Frontal cortex (tissue), 4 donors: Measurements from ENCODE around the gene HNRNPL. TPM values are rescaled to one million over a fixed set of nuclear protein-coding genes. Genes with fewer than 3 reads are reported as not detected.
"Not testable (repeated sequence)": the region's sequence is repeated elsewhere in the genome, so short reads cannot be mapped to it uniquely, and the experiment has no call there.

Source experiments
- DNase-seq, 2 donors: peaks; one replicate each; pipeline ENCODE4 v3.0.0; 2012; ENCODE audit warnings: low spot score in 2 of 2
- FAIRE-seq: peaks from 2 replicates; lab custom pipeline; 2012; peaks lifted over from hg19 to GRCh38; lab: Jason Lieb, UNC
- total RNA-seq: library from RNA; depleted of rRNA; stranded (reverse); fragments of >200 nt; gene quantifications from one replicate; pipeline ENCODE4 v1.2.3, GENCODE V29; 2014
- donor health status: control.
- donor health status: control.
- donor health status: control.

The HNRNPL gene
- total RNA-seq, 1 donor from 2014 or later, result 372 TPM

DNA sequence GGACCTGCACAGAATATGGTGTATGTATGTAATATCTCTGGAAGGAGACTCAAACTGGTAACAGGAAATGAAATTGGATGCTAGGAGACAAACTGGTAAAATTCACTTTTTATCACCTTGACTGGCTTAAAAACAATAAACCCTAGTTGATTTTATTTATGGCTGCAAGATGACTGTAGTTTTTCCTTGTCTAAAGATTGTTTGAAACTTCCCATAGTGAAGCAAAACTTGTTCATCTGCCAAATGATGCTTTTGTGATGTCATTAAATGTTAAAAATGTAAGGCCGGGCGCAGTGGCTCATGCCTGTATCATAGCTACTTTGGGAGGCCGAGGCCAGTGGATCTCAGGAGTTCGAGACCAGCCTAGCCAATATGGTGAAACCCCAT is 15.7 kb downstream of the HNRNPL start:
- DNase-seq, result no peak
- no peak for FAIRE-seq

- no peak for DNase-seq
- FAIRE-seq, result no peak
Measured at GRCh38 chr19:38833092-38833425, 16.7 kb downstream of the HNRNPL start.

- no peak for DNase-seq
- no peak for FAIRE-seq
Measured at GRCh38 chr19:38831142-38831605, 18.6 kb downstream of the HNRNPL start.

- FAIRE-seq, result no peak
- no peak for DNase-seq
Measured at GRCh38 chr19:38830039-38830733, 19.6 kb downstream of the HNRNPL start.

DNA sequence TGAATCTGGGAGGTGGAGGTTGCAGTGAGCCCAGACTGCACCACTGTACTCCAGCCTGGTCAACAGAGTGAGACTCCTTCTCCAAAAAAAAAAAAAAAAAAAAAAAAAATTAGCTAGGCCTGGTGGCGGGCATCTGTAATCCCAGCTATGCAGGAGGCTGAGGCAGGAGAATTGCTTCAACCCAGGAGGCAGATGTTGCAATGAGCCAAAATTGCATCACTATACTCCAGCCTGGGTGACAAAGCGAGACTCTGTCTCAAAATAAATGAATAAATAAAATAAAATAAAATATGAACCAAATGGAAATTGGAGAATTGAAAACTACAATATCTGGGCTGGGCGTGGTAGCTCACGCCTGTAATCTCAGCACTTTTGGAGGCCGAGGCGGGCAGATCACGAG is 20.6 kb downstream of the HNRNPL start:
- not testable (repeated sequence) for DNase-seq, FAIRE-seq

DNA sequence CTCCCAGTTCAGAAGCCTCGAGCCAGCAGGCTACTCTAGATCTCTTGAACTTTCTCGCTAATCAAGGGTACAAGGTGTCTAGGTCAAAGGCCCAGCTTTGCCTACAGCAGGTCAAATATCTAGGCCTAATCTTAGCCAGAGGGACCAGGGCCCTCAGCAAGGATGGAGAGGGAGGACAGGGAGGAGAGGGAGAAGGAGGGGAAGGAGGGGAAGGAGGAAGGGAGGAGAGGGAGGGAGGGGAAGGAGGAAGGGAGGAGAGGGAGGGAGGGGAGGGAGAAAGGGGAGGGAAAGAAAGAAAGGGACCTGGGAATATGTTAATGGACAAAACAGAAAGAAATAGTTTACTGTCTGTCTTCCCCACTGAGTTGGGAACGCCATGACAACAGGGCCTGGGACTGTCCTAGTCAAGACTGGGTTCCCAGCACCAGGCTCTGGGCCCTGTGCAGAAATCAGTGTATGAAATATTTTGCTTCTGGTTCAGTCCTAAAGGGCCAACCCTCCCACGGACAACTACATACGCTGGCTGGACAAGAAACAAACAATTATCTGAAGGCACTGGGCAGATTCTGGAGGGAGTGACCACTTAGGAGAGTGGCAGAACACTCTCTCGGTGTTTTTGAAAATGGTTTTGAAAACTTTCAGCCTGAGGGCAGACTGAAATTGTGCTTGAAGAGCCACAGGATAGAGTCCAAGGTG is 22.8 kb downstream of the HNRNPL start:
- FAIRE-seq, result no peak

GRCh38 chr19:38825936-38826335 is 23.9 kb downstream of the HNRNPL start:
- not testable (repeated sequence) for FAIRE-seq, DNase-seq

More for the DNA sequence above, 22.8 kb downstream of the HNRNPL start:
- DNase-seq, result no peak

DNA sequence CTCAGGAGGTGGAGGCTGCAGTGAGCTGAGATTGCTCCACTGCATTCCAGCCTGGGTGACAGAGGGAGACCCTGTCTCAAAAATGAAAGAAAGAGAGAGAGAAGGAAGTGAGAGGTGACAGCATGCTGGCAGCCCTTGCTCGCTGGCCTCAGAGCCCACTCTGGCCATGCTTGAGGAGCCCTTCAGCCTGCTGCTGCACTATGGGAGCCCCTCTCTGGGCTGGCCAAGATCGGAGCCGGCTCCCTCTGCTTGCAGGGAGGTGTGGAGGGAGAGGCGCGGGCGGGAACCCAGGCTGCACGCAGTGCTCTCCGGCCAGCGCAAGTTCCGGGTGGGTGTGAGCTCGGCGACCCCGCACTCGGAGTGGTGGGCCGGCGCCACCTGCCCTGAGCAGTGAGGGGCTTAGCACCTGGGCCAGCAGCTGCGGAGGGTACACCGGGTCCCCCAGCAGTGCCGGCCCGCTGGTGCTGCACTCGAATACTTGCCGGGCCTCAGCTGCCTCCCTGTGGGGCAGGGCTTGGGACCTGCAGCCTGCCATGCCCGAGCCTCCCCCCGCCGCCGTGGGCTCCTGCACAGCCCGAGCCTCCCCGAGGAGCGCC is 28.5 kb downstream of the HNRNPL start:
- FAIRE-seq, DNase-seq: not testable (repeated sequence)

GRCh38 chr19:38819231-38819920 is 30.4 kb downstream of the HNRNPL start:
- FAIRE-seq (no peak), DNase-seq (no peak)

- FAIRE-seq (no peak), DNase-seq (no peak)
Measured at GRCh38 chr19:38817081-38817480, 32.7 kb downstream of the HNRNPL start.

- DNase-seq (no peak), FAIRE-seq (no peak)
Measured at GRCh38 chr19:38816131-38816750, 33.5 kb downstream of the HNRNPL start.

DNA sequence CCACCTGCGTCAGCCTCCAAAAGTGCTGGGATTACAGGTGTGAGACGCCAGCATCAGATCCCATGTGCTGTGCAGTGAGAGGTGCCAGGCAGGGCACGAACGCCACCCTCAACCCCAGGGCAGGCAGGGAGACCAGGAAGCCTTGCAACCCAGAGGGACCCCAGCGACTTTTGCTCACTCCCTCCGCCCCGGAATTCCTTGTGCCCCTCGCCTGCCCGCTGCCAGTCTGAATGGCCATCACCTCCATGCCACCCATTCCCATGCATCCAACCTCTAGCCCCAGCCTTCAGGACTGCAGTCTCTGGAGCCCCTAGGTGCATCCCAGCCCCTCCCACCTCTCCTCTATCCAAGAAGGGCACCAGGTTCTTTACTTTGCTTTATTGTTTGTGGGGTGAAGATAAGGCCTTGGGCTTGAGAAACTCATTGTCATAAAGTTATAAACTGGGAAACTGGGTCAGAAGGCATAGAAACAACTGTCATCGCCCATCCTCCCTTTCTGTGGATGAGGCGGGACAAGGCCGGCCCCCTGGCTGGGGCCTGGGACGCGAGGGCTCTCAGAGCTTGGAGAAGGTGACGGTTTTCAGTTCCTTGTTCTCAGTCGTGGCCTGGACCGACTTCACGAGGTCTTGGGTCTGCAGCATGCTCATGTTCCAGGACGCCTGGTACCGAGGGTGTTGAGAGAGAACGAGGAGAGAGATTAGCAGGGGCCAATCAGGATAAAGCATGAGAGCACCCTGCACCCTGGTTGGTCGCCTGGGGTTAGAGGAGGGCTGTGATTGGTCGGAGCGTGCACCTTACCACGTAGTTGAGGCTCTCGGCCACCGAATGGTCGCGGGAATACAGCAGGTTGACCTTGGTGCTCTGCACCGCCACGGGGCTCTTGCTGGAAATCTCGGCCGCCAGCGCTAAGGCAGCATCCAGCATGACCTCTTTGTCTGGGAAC is 34.5 kb downstream of the HNRNPL start:
- no peak for DNase-seq
- FAIRE-seq, result no peak

GRCh38 chr19:38813932-38814331 is 35.9 kb downstream of the HNRNPL start:
- not testable (repeated sequence) for DNase-seq, FAIRE-seq

DNA sequence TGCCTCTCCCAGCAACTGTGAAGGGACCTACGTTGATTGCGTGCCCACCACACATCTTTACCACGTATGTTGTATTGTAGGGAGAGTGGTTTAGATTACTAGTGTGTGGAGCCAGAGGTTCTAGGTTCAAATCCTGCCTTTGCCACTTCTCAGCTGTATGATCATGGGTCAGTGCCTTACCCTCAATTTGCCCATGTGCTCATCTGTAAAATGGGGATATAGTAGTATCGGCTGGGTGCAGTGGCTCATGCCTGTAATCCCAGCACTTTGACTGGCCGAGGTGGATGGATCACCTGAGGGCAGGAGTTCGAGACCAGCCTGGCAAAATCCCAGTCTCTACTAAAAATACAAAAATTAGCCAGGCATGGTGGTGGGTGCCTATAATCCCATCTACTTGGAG is 36.5 kb downstream of the HNRNPL start:
- DNase-seq (no peak), FAIRE-seq (no peak)

DNA sequence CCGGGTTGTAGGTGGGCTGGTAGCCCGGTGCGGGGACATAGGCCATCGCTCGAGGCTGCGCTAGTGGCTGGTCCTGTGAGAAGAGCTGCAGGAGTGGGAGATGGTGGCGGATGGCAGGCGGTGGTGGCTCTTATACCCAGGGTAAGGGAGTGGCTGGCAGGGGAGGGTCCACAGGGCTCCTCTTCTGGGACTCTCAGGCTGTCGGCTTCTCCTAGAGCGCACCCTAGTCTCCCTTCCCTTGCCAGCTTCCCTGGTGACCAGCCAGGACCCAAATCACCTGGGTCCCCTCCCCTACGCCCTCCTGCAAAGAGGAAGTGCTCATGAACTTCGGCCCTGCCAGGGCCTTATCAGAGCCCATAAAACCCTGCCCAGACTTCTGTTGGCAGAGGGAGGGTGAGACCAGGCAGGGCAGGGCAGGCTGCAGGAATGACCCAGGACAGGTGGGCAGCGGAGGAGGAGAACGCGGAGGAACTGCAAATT is 36.9 kb downstream of the HNRNPL start, which contains the start of gene LGALS4:
Gene LGALS4, minus strand, starts transcription at position 105 of the 480 bp plus-strand sequence. Its CDS starts 59 bp downstream, at position 46.
- DNase-seq, result no peak
- FAIRE-seq, result no peak

DNA sequence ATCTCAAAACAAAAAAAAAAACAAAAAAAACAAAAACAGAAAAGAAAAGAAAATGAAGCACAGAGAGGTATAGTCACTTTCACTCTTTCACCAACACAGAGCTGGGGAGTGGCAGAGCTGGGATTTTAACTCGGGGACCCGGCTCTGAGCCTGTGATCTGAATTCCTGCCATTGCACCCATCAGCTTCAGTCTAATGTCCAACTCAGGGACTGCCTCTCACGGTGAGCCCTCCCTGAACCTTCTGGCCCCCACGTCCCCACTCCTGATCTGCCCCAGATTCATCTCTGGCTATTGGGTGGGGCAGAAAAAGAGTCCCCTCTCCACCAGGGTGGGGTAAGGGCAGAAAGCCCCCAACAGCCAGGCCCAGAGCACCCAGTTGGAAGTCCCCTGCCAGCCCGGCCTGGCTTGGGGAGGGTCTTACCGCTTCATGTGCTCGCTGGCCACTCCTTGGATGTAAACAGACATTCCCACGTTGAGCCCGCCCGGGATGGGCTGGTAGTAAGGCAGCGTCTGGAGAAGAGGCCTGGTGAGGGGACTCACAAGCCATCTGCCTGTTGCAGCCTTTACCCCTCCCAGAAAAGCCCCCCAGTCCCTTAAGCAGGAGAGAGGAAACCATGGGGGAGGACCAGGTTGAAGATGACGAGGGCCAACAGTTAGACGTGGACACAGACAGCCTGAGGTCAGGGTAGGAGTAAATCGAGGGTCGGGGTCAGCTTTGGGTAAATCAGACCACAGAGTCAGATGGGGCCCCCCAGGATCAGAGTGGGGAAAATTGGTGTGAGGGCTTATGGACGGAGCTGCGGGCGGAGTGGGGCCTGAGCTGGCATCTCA is 37.6 kb downstream of the HNRNPL start:
- FAIRE-seq, result no peak
- no peak for DNase-seq

DNA sequence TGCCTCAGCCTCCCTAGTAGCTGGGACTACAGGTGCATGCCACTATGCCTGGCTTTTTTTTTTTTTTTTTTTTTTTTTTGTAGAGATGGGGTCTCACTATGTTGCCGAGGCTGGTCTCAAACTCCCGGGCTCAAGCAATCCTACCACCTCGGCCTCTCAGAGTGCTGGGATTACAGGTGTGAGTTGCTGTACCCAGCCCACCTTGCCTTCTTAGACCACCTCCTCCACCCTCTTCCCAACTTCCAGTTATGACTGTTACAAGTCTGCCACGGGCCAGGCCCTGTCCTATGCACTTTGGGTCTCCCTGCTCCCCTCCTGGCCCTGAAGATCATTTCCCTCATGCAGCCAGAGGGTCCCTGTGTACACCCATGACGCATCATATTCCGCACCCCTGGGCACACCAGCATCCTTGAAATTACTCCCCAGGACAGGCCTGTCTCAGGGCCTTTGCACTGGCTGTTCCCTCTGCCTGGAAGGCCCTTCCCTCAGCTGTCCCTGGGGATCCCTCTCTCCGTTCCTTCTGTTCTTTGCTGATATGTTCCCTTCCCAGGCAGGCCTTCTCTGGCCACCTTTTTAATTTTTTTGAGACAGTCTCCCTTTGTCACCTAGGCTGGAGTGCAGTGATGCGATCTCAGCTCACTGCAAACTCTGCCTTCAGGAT is 40.1 kb downstream of the HNRNPL start:
- no peak for DNase-seq
- FAIRE-seq, result no peak
